HCEC 1CT (cell line): ENCODE data around the gene DNMBP.
A peak's percentile ranks its signal among the peaks of the same experiment; 100 is the strongest.
"Not testable (repeated sequence)": the region's sequence is repeated elsewhere in the genome, so short reads cannot be mapped to it uniquely, and the experiment has no call there.

Experiments
- DNase-seq: peaks from one replicate; pipeline ENCODE4 v3.0.0-alpha.2; 2017

DNMBP gene

GRCh38 chr10:99912041-99912440 is 97.7 kb downstream of the DNMBP start:
- no peak for DNase-seq

- DNase-seq = no peak
Measured at GRCh38 chr10:99908512-99908911, 101.2 kb downstream of the DNMBP start.

GRCh38 chr10:99906470-99906869 is 103.3 kb downstream of the DNMBP start:
- DNase-seq = peak; percentile 90

- DNase-seq = no peak
Measured at GRCh38 chr10:99905971-99906370, 103.8 kb downstream of the DNMBP start.

- no peak for DNase-seq
Measured at GRCh38 chr10:99895867-99896266, 113.9 kb downstream of the DNMBP start.

GRCh38 chr10:99895066-99895465 is 114.7 kb downstream of the DNMBP start:
- not testable (repeated sequence) for DNase-seq

GRCh38 chr10:99894613-99895012 is 115.1 kb downstream of the DNMBP start:
- no peak for DNase-seq

GRCh38 chr10:99888622-99889021 is 121.1 kb downstream of the DNMBP start:
- no peak for DNase-seq

GRCh38 chr10:99883523-99883922 is 126.2 kb downstream of the DNMBP start:
- DNase-seq = no peak

GRCh38 chr10:99881371-99881770 is 128.4 kb downstream of the DNMBP start:
- DNase-seq = no peak

- no peak for DNase-seq
Measured at GRCh38 chr10:99880080-99880835, 129.5 kb downstream of the DNMBP start.

GRCh38 chr10:99875473-99875872 is 134.3 kb downstream of the DNMBP start:
- DNase-seq = no peak

- DNase-seq = no peak
Measured at GRCh38 chr10:99874341-99875085, 135.2 kb downstream of the DNMBP start.

GRCh38 chr10:99873846-99874245 is 135.9 kb downstream of the DNMBP start:
- DNase-seq = no peak

GRCh38 chr10:99872367-99873162 is 137.2 kb downstream of the DNMBP start:
- DNase-seq = no peak

GRCh38 chr10:99870123-99870730 is 139.5 kb downstream of the DNMBP start:
- no peak for DNase-seq

- DNase-seq = no peak
Measured at GRCh38 chr10:99869581-99870122, 140.1 kb downstream of the DNMBP start.

GRCh38 chr10:99867250-99867649 is 142.5 kb downstream of the DNMBP start:
- DNase-seq = not testable (repeated sequence)

- DNase-seq = peak; percentile 70
Measured at GRCh38 chr10:99863535-99864240, 146.1 kb downstream of the DNMBP start.

GRCh38 chr10:99860466-99860865 is 149.3 kb downstream of the DNMBP start:
- no peak for DNase-seq

GRCh38 chr10:99859585-99859984 is 150.2 kb downstream of the DNMBP start:
- DNase-seq = no peak

- DNase-seq = no peak
Measured at GRCh38 chr10:99858849-99859248, 150.9 kb downstream of the DNMBP start.
